Dendritic cell treated with granulocyte-macrophage colony-stimulating factor and Interleukin-4, amounts not matched to agents 40 ng/mL and 50 ng/mL, for 4 days (primary cell): ENCODE results near the gene HACD3.
A peak's percentile ranks its signal among the peaks of the same experiment; 100 is the strongest.

Source experiments
- H3K27ac Mint-ChIP-seq: one replicate; pipeline ENCODE4 v1.8.0; 2022; ENCODE audit warnings: mild to moderate bottlenecking, mixed read lengths
- H3K27me3 Mint-ChIP-seq: one replicate; pipeline ENCODE4 v1.8.0; 2022; ENCODE audit warnings: mild to moderate bottlenecking, mixed read lengths
- H3K36me3 Mint-ChIP-seq: one replicate; pipeline ENCODE4 v1.8.0; 2022; ENCODE audit warnings: low read depth, mixed read lengths
- H3K4me1 Mint-ChIP-seq: one replicate; pipeline ENCODE4 v1.8.0; 2022; ENCODE audit warnings: low read depth, mixed read lengths
- H3K4me3 Mint-ChIP-seq: one replicate; pipeline ENCODE4 v1.8.0; 2022; ENCODE audit warnings: mild to moderate bottlenecking, moderate library complexity, mixed read lengths
- H3K9me3 Mint-ChIP-seq: one replicate; pipeline ENCODE4 v1.8.0; 2022; ENCODE audit warnings: mixed read lengths
- intact Hi-C: fragments of 100-400 bp; cut with micrococcal nuclease; formaldehyde crosslinking; loops from one replicate; pipeline ENCODE4 v1.15.0; 2022

Gene HACD3, protein sequence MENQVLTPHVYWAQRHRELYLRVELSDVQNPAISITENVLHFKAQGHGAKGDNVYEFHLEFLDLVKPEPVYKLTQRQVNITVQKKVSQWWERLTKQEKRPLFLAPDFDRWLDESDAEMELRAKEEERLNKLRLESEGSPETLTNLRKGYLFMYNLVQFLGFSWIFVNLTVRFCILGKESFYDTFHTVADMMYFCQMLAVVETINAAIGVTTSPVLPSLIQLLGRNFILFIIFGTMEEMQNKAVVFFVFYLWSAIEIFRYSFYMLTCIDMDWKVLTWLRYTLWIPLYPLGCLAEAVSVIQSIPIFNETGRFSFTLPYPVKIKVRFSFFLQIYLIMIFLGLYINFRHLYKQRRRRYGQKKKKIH

DNA sequence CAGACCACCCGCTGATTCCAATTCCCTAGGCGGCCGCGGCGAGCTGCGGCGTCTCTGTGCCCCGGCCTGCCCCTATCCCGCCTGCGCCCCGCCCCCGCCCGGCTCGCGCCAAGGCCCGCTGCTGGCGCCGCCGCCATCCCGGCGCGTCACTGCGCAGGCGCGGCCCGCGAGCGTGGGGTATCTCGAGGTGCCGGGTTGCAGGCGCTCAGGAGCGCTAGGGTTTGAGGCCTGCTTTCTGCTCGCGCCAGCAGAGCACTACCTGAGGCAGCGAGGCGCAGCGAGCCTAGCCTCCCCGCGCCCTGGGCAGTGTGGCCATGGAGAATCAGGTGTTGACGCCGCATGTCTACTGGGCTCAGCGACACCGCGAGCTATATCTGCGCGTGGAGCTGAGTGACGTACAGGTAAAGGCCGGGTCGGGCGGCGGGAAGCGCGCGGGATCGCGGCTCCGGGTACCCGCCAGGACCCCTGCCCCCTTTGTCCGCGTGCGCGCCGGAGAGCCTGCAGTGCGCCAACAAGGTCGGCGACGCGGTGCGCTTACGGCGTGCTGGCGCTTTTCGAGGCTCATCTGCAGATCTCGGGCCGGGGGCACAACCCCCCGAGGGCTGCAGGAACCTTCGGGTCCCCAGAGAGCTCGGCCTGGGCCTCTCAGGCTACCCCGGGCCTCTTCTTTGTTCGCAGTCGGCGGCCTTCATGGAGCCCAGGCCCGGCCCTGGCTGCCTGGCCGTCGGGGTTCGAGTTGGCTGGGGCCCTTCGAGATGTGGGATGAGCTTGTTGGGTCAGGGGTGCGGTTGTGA is at the start of gene HACD3:
TSS of gene HACD3 (plus strand) at position 146 of the 794 bp plus-strand sequence. CDS start at position 315, 169 bp downstream.
- no peaks in the 10 kb centered on the region for H3K36me3 Mint-ChIP-seq
- no peaks in the 10 kb centered on the region for H3K9me3 Mint-ChIP-seq
- peak within 1 kb of the TSS; percentile 51 for H3K27ac Mint-ChIP-seq
- intact Hi-C loops: loop anchor here (1.0 kb wide), 1 partner anchor 13 kb away; the partner anchor contains the start of gene DPP8
- H3K4me1 Mint-ChIP-seq: peaks cover 7% of the 10 kb centered on the region
- no peaks in the 10 kb centered on the region for H3K27me3 Mint-ChIP-seq
- H3K4me3 Mint-ChIP-seq: peak within 1 kb of the TSS; percentile 80

DNA sequence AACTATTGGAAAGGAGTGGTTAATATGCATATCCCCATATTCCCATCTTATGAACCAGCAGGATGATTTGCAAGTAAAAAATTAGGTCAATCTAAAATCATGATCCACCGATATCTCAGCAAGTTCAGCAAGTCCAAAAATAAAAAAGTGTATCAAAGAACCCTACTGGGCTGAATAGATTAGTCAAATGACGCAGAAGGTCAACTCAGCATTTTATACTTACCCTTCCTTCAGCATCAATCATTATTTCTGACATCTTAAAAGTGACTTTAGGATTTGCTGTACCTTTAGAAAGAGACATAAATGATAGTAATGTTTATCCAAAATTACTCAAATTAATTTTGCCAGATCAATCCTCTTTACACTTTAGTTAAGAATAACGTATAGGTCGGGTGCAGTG is 45.4 kb upstream of the HACD3 start:
- H3K27me3 Mint-ChIP-seq: no peaks in the 10 kb centered on the region
- H3K4me3 Mint-ChIP-seq: no peak overlapping the region
- no peaks in the 10 kb centered on the region for H3K4me1 Mint-ChIP-seq
- no peak overlapping the region for H3K27ac Mint-ChIP-seq
- no peaks in the 10 kb centered on the region for H3K9me3 Mint-ChIP-seq
- intact Hi-C loops: no loop called here
- peaks cover 84% of the 10 kb centered on the region for H3K36me3 Mint-ChIP-seq

DNA sequence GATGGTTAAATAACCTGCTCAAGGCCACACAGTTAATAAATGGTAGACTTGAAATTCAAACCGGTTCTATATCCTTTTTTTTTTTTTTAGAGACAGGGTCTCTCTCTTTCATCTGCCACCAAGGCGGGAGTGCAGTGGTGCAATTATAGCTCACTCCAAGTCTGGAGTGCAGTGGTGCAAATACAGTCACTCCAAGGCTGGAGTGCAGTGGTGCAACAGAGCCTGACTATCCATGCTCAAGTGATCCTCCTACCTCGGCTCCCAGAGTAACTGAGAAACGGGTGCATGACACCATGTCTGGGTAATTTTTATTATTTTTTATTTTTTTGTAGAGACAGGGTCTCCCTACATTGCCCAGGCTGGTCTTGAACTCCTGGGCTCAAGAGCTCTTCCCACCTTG is 36.2 kb upstream of the HACD3 start:
- Mint-ChIP-seq H3K4me1 (no peaks in the 10 kb centered on the region), H3K27ac (no peak overlapping the region)

DNA sequence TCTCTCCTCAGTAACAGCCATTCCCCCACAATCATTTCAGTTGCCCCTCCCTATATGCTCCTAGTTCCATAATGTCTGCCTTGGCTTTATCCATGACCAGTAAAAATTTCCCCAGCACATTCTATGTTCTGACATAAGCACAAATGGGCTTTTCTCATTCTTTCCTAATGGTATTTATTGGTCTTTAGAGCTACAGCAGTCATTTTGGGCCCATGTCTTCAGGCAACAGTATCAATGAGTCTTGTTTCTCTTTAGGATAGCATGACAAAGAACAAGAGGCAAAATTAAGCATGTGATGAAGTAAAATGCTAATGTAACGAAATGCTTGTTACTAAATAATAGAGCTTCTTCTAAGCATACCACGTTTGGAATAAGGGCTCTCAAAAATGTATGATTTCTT is 20.9 kb upstream of the HACD3 start:
- intact Hi-C loops: no loop called here
- Mint-ChIP-seq H3K4me1 (peaks cover 7% of the 10 kb centered on the region), H3K27ac (no peak overlapping the region), H3K27me3 (no peaks in the 10 kb centered on the region), H3K9me3 (no peaks in the 10 kb centered on the region), H3K36me3 (peaks cover 82% of the 10 kb centered on the region), H3K4me3 (no peak overlapping the region)

More for the DNA sequence above, 36.2 kb upstream of the HACD3 start:
- Mint-ChIP-seq H3K4me3 (no peak overlapping the region), H3K27me3 (no peaks in the 10 kb centered on the region), H3K9me3 (no peaks in the 10 kb centered on the region), H3K36me3 (peaks cover 96% of the 10 kb centered on the region)
- intact Hi-C loops: no loop called here

DNA sequence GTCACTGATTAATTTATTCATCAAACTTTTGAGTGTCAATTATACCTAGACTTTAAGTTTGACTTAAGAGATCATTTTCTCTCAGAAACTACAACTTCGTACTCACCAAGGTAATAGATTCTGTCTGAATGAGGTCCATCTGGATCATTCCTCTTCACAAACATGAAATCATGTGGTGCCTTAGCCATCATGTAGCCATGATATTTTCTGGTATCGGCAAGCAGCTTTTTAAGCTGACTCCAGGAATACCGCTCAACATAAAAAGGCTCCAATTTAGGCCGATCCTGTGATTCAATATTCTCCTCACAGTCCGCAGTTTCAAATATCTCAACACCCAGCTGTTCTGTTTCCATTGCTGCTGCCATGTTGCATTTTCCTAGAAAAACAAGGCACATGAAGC is 18.1 kb upstream of the HACD3 start:
- H3K9me3 Mint-ChIP-seq: no peaks in the 10 kb centered on the region
- no peaks in the 10 kb centered on the region for H3K27me3 Mint-ChIP-seq
- peaks cover 73% of the 10 kb centered on the region for H3K36me3 Mint-ChIP-seq
- intact Hi-C loops: no loop called here
- H3K4me1 Mint-ChIP-seq: peaks cover 15% of the 10 kb centered on the region
- H3K4me3 Mint-ChIP-seq: no peak overlapping the region
- no peak overlapping the region for H3K27ac Mint-ChIP-seq

DNA sequence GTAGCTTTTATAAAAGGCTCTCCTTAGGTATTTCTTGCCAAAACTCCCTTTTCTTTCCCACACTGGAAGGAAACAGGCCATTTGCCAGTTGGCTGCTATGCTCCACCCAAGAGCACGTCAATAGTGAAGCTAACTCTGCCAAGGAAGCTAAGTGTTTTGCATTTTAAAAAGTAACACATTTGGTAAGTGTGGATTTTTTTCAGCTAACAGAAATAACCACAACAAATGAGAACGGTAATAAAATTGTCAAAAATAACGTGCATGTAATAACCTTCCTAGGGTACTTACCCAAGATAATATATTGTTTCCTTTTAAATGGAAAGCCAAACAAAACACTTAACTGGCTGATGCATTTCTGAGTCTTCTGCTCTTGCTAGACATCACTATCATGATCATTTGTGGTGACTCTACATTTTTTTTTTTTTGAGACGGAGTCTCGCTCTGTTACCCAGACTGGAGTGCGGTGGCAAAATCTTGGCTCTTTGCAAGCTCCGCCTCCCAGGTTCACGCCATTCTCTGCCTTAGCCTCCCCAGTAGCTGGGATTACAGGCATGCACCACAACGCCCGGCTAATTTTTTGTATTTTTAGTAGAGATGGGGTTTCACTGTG is 17.4 kb upstream of the HACD3 start:
- Mint-ChIP-seq H3K27me3 (no peaks in the 10 kb centered on the region), H3K4me1 (peaks cover 15% of the 10 kb centered on the region), H3K27ac (no peak overlapping the region), H3K9me3 (no peaks in the 10 kb centered on the region), H3K4me3 (no peak overlapping the region), H3K36me3 (peaks cover 74% of the 10 kb centered on the region)
- intact Hi-C loops: no loop called here

DNA sequence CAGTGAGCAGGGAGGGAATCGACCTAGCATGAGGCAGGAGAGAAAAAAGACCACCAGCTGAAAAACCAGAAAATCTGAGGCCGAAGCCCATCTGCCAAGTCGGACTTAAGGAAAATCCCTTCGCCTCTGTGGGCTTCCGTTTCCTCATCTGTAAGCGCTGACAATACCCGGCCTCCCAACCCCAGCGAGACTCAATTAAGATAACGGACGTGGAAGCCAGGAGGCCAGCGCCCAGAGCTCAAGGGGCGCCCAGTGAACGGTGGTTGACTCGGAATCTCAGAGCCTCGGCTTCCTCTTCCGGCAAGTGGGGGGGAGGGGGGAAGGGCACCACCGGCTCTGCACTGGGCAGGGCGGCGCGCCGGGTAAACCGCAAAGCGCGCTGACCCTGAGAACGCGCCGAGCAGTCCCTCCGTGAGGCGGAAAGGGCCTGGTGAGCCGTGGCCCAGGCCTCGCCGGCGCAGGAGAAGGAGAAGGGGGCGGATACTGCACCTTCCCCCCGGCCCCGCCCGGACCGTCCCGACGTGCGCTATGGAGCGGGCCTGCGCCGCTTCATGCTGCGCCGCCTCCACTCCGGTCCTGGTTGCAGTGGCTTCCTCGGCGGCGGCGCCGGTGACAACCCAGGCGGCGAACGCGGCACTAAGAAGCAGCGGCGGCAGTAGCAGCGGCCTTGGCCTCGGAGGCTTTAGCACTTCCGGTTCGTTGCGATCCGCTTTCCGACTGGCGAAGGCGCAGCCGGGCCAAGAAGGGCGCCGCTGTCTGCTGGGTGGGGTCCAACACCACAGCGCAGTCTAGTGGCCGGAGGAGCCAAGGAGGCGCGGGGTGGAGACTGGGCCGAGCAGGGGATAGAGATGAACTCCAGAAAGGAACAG is 13.0 kb upstream of the HACD3 start, which contains the start of gene DPP8:
TSS of gene DPP8 (minus strand) at position 693 of the 869 bp plus-strand sequence. CDS start 5,136 bp downstream, outside the sequence.
- Mint-ChIP-seq H3K4me1 (peaks cover 21% of the 10 kb centered on the region), H3K4me3 (peak within 1 kb of the TSS; percentile 93), H3K9me3 (no peaks in the 10 kb centered on the region), H3K27ac (peak within 1 kb of the TSS; percentile 95), H3K27me3 (no peaks in the 10 kb centered on the region), H3K36me3 (peaks cover 31% of the 10 kb centered on the region)
- intact Hi-C loops: loop anchor here (1.0 kb wide), 2 partner anchors 13 to 94 kb away; partner anchors contain the start of genes HACD3 and INTS14

DNA sequence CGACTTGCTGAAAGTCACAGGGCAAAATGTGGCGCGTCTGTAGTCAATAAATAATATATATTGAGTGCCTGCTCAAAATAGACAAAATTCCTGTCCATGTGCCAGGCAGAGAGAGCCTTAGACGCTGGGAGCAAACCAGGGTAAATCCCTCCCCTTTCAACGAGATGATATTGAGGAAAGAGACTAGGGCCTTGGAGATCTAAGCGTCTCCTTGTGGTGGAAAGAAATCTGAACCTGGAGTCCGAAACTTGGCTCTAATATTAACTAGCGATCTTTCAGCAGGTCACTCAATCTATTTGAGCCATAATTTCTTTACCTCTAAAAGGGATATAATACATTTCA is 12.4 kb upstream of the HACD3 start:
- H3K36me3 Mint-ChIP-seq: peaks cover 25% of the 10 kb centered on the region
- peak overlapping the region; percentile 93 for H3K4me3 Mint-ChIP-seq
- H3K27ac Mint-ChIP-seq: peak overlapping the region; percentile 95
- no peaks in the 10 kb centered on the region for H3K9me3 Mint-ChIP-seq
- intact Hi-C loops: loop anchor here (1.0 kb wide), 2 partner anchors 12 to 93 kb away; partner anchors contain the start of genes HACD3 and INTS14
- no peaks in the 10 kb centered on the region for H3K27me3 Mint-ChIP-seq
- peaks cover 21% of the 10 kb centered on the region for H3K4me1 Mint-ChIP-seq

DNA sequence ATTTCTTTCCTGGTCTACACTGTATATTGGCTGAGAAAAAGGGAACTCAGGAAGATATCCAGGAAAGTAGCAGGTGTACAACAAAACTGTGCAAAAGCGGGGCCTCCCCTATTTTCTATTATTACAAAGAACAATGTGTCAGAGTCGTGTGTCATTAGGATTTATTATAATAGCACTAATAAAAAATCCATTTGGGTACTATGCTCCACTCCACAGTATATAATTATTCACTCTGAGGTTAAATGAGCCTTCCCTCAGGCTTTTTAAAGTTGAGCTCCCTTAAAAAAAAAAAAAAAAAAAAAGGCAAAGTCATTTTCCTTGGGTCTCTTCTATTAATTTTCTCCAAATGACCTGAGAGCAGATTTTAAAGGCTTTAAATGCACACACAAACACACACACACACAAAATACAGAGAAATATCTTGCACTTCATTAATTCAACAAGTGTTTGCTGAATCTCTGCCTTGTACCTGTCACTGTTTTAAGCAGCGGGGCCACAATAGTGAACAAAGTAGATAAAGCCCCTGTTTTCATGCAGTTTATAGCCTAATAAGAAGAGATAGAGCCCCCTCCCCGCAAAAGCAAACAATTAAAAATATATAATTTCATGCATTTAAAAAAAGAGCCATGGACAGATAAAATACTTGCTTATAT is 11.5 kb upstream of the HACD3 start:
- Mint-ChIP-seq H3K27me3 (no peaks in the 10 kb centered on the region), H3K36me3 (peaks cover 16% of the 10 kb centered on the region), H3K4me1 (peaks cover 14% of the 10 kb centered on the region), H3K27ac (no peak overlapping the region), H3K4me3 (no peak overlapping the region), H3K9me3 (no peaks in the 10 kb centered on the region)
- intact Hi-C loops: no loop called here

DNA sequence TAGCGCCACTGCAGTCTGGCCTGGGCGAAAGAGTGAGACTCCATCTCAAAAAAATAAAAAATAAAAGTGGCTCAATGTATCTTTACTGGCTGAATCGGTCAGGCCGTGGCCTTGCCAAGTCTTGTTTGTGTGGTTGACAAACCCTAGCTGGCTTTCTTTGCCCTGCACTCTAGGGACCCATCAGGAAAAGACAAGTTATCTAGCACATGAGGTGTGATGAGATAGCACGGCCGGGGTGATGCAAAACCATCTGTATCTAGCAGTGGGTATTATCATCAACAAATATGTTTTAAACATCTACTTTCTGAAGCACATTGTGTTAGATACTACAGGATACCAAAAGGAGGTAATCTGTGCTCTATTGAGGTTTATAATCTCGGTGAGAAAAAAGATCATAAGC is 8.9 kb upstream of the HACD3 start:
- intact Hi-C loops: no loop called here
- Mint-ChIP-seq H3K27ac (no peak overlapping the region), H3K9me3 (no peaks in the 10 kb centered on the region), H3K27me3 (no peaks in the 10 kb centered on the region), H3K36me3 (peaks cover 13% of the 10 kb centered on the region), H3K4me1 (peaks cover 11% of the 10 kb centered on the region), H3K4me3 (no peak overlapping the region)

DNA sequence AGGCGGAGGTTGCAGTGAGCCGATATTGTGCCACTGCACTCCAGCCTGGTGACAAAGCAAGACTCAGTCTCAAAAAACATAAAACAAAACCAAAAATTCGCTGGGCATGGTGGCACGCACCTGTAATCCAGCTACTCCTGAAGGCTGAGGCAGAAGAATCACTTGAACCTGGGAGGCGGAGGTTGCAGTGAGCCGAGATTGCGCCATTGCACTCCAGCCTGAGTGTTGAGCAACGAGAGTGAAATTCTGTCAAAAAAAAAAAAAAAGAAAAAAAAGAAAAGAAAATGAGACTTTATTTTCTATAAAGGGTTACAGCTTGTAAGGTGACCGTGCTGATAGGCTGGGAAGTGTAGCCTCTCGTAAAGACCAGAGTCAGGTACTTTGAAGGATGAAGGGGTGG is 6.0 kb upstream of the HACD3 start:
- H3K4me3 Mint-ChIP-seq: no peak overlapping the region
- no peaks in the 10 kb centered on the region for H3K36me3 Mint-ChIP-seq
- H3K27ac Mint-ChIP-seq: no peak overlapping the region
- H3K4me1 Mint-ChIP-seq: peaks cover 6% of the 10 kb centered on the region
- no peaks in the 10 kb centered on the region for H3K27me3 Mint-ChIP-seq
- intact Hi-C loops: no loop called here
- H3K9me3 Mint-ChIP-seq: no peaks in the 10 kb centered on the region

DNA sequence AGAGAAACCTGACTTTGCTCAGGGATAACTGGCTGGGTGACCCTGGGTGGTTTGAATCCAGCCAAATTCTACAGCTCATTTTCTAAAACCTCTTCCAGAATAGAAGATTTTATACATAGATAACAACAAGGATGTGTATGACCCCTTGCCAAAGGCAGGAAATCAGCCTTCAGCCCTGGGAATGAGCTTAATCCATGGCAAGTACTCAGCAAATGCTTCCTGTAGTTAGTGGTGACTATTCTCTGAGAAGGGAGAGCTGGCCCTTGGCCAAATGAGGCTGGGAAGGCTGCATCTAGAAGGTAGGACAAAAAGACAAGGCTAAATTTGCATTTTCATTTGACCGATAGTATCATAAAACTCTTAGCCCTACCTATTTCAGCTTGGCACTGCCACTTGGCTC is 4.6 kb upstream of the HACD3 start:
- no peak overlapping the region for H3K27ac Mint-ChIP-seq
- H3K4me3 Mint-ChIP-seq: no peak overlapping the region
- no peaks in the 10 kb centered on the region for H3K27me3 Mint-ChIP-seq
- no peaks in the 10 kb centered on the region for H3K36me3 Mint-ChIP-seq
- intact Hi-C loops: no loop called here
- no peaks in the 10 kb centered on the region for H3K9me3 Mint-ChIP-seq
- peaks cover 7% of the 10 kb centered on the region for H3K4me1 Mint-ChIP-seq
